ENCODE results near the gene SLC10A7. TPM values are rescaled to one million over a fixed set of nuclear protein-coding genes. Genes with fewer than 3 reads are reported as not detected.

SLC10A7 gene
- total and polyA plus RNA-seq, 8 donors, result 1.8 to 36.0 (median 10.4) TPM

- WGBS, 5 donors, result 45 to 72% (median 62%) methylated on average over 2 of the region's 2 CpGs
- Histone ChIP-seq H3K27me3 (no peaks in the 10 kb centered on the region), H3K4me1 (peaks cover 13 to 42% (median 28%) of the 10 kb centered on the region in 4 donors), H3K4me3 (no peak overlapping the region), H3K9me3 (no peaks in the 10 kb centered on the region), H3K27ac (no peak overlapping the region), H3K36me3 (no peaks in the 10 kb centered on the region)
- intact Hi-C loops (cut with DNase I; ENCODE audit: low total_unique reads), result no loop called here
- TF ChIP-seq POLR2AphosphoS5 (IDR thresholded peaks at IDR 0.05) (no peak), POLR2A (IDR thresholded peaks at IDR 0.05) (no peak), CTCF (IDR thresholded peaks at IDR 0.05) (no peak), EP300 (IDR thresholded peaks at IDR 0.05) (no peak)
- no peak for DNase-seq
These were observed 274.4 kb downstream of the SLC10A7 start for GRCh38 chr4:146247356-146247755.

- H3K27me3 ChIP-seq, result no peaks in the 10 kb centered on the region
- H3K4me3 ChIP-seq, result no peak overlapping the region
- no peak overlapping the region for H3K27ac ChIP-seq
- DNase-seq, result no peak
- H3K9me3 ChIP-seq, result no peaks in the 10 kb centered on the region
- intact Hi-C loops (cut with DNase I; ENCODE audit: low total_unique reads), result no loop called here
- TF ChIP-seq CTCF (IDR thresholded peaks at IDR 0.05) (no peak), EP300 (IDR thresholded peaks at IDR 0.05) (no peak), POLR2AphosphoS5 (IDR thresholded peaks at IDR 0.05) (no peak), POLR2A (IDR thresholded peaks at IDR 0.05) (no peak)
- H3K4me1 ChIP-seq, result peaks cover 23 to 49% (median 38%) of the 10 kb centered on the region in 4 donors
- H3K36me3 ChIP-seq, result no peaks in the 10 kb centered on the region
- WGBS, 5 donors, result 79 to 89% (median 88%) methylated on average over 6 of the region's 6 CpGs
These were observed 275.4 kb downstream of the SLC10A7 start for GRCh38 chr4:146246381-146246780.

GRCh38 chr4:146245850-146246249, 275.9 kb downstream of the SLC10A7 start:
- H3K9me3 ChIP-seq, result no peaks in the 10 kb centered on the region
- H3K27me3 ChIP-seq, result no peaks in the 10 kb centered on the region
- WGBS, 5 donors, result 41 to 67% (median 51%) methylated on average over 4 of the region's 4 CpGs
- H3K36me3 ChIP-seq, result no peaks in the 10 kb centered on the region
- H3K4me1 ChIP-seq, result peaks cover 27 to 54% (median 43%) of the 10 kb centered on the region in 4 donors
- peak overlapping the region in 2 of 5 donors; percentile 1 to 40 for H3K27ac ChIP-seq
- H3K4me3 ChIP-seq, result no peak overlapping the region
- intact Hi-C loops (cut with DNase I; ENCODE audit: low total_unique reads), result no loop called here
- TF ChIP-seq POLR2A (IDR thresholded peaks at IDR 0.05), result no peak
- TF ChIP-seq POLR2AphosphoS5 (IDR thresholded peaks at IDR 0.05), result no peak
- TF ChIP-seq EP300 (IDR thresholded peaks at IDR 0.05), result no peak
- TF ChIP-seq CTCF (IDR thresholded peaks at IDR 0.05), result no peak
- DNase-seq, result peak in 1 of 2 donors; percentile 52

GRCh38 chr4:146245246-146245645, 276.5 kb downstream of the SLC10A7 start:
- no peaks in the 10 kb centered on the region for H3K9me3 ChIP-seq
- no peak overlapping the region for H3K4me3 ChIP-seq
- WGBS, 5 donors, result 30 to 48% (median 36%) methylated on average over 3 of the region's 3 CpGs
- no peak for TF ChIP-seq EP300 (IDR thresholded peaks at IDR 0.05)
- no peak for TF ChIP-seq CTCF (IDR thresholded peaks at IDR 0.05)
- TF ChIP-seq POLR2AphosphoS5 (IDR thresholded peaks at IDR 0.05), result peak in 2 of 3 donors; percentile 54 to 61
- DNase-seq, result peak; percentile 36 to 38
- H3K4me1 ChIP-seq, result peaks cover 27 to 59% (median 44%) of the 10 kb centered on the region in 4 donors
- intact Hi-C loops (cut with DNase I; ENCODE audit: low total_unique reads), result no loop called here
- peak overlapping the region in 3 of 5 donors; percentile 1 to 40 (median 3) for H3K27ac ChIP-seq
- H3K27me3 ChIP-seq, result no peaks in the 10 kb centered on the region
- no peaks in the 10 kb centered on the region for H3K36me3 ChIP-seq
